Kidney (tissue), 14 donors: ENCODE data around the gene ITGA7. TPM values are rescaled to one million over a fixed set of nuclear protein-coding genes. Genes with fewer than 3 reads are reported as not detected.

ENCODE experiments used
- DNase-seq, 5 donors: peaks; one replicate each; pipeline ENCODE4 v3.0.0-alpha.2; 2013 to 2020
- FAIRE-seq: peaks from 2 replicates; lab custom pipeline; 2012; peaks lifted over from hg19 to GRCh38; lab: Jason Lieb, UNC
- H3K27ac ChIP-seq, 2 donors: one replicate each; pipeline ENCODE4 v1.7.0; 2013; ENCODE audit warnings: low read depth in 2 of 2, low read length in 2 of 2, inconsistent platforms in 1 of 2
- H3K27me3 ChIP-seq: one replicate; pipeline ENCODE4 v1.7.1; 2013; ENCODE audit warnings: low read length, inconsistent platforms; ENCODE audit not compliant: control insufficient read depth, insufficient read depth
- H3K36me3 ChIP-seq, 3 donors: one replicate each; pipeline versions ENCODE4 v1.7.0 to v1.7.1; 2013; ENCODE audit warnings: low read length in 3 of 3, control low read depth in 1 of 3, inconsistent platforms in 1 of 3; ENCODE audit not compliant: insufficient read depth in 3 of 3, control insufficient read depth in 2 of 3
- H3K4me1 ChIP-seq, 3 donors: one replicate each; pipeline versions ENCODE4 v1.7.0 to v1.7.1; 2013; ENCODE audit warnings: low read length in 3 of 3, inconsistent platforms in 1 of 3, low read depth in 1 of 3; ENCODE audit not compliant: control insufficient read depth in 2 of 3, insufficient read depth in 2 of 3
- H3K4me3 ChIP-seq, 3 donors: one replicate each; pipeline versions ENCODE4 v1.7.0 to v1.8.1; 2013; ENCODE audit warnings: low read length in 3 of 3, control low read depth in 1 of 3, inconsistent platforms in 1 of 3
- H3K9ac ChIP-seq, 3 donors: one replicate each; pipeline versions ENCODE4 v1.7.0 to v1.7.1; 2013; ENCODE audit warnings: low read length in 3 of 3, control low read depth in 1 of 3, inconsistent platforms in 1 of 3
- H3K9me3 ChIP-seq, 3 donors: one replicate each; pipeline versions ENCODE4 v1.7.0 to v1.7.1; 2013; ENCODE audit warnings: low read length in 3 of 3, control low read depth in 1 of 3, inconsistent platforms in 1 of 3; ENCODE audit not compliant: control insufficient read depth in 2 of 3, insufficient read depth in 1 of 3
- intact Hi-C: fragments of 100-400 bp; cut with DNase I; formaldehyde crosslinking; loops from one replicate; pipeline ENCODE4 v1.11.1; 2022
- polyA plus RNA-seq: library from polyadenylated mRNA; stranded (reverse); fragments of 350-450 nt; fragmentation: Illumina TruSeq; extraction: RNeasy Lipid Tissue Mini Kit (QIAGEN cat#74804); gene quantifications from one replicate; pipeline ENCODE4 v1.2.3, GENCODE V29; 2014; ENCODE audit warnings: low read depth, low replicate concordance; ENCODE audit not compliant: insufficient read depth
- total RNA-seq: library from RNA; stranded (reverse); fragmentation: NEBNext Ultra II Directional; extraction: Animal tissue kit (Norgen Biotek cat#: 25700); gene quantifications from one replicate; pipeline ENCODE4 v1.2.1, GENCODE V29; 2021
- TF ChIP-seq, protein P1 (sequence below): IDR thresholded peaks from 3 replicates; pipeline ENCODE4 v1.5.1; 2012; ENCODE audit warnings: mild to moderate bottlenecking, moderate library complexity, borderline replicate concordance; ENCODE audit not compliant: insufficient read depth; ENCODE audit errors: extremely low read depth
- donor health status: control.
- donor health status: control.
- donor health status: control.
- donor health status: control.
- donor health status: control.
- donor health status: DM: yes; HTN: yes; CAD: no.
- donor health status: Normal renal cell carcinoma (clear cell type).

Gene ITGA7
- total and polyA plus RNA-seq, 2 donors from 2014 or later, result 26.2 to 66.3 TPM

DNA sequence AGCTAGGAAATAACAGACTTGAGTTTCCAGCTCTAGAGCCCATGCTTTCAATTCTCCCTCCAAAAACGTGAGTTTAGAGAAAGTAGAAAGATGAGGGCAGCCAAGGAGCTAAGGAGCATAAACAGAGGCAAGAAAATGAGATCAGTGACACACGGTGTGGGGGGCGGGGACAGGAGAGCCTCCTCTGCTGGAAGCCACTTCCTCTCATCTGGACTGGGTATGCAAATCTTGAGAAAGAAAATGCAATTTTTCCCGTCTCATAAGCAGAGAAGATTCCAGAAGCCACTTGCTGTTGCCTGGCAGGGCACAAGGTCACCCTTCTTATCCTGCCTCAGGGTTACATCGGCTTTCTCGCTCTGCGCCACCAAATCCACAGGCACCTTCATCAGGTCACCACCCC lies 65.0 kb downstream of the ITGA7 start:
- H3K4me1 ChIP-seq, result no peaks in the 10 kb centered on the region
- H3K27ac ChIP-seq, result no peak overlapping the region
- intact Hi-C loops, result no loop called here
- no peaks in the 10 kb centered on the region for H3K36me3 ChIP-seq
- no peak overlapping the region for H3K4me3 ChIP-seq
- FAIRE-seq, result no peak
- no peak overlapping the region for H3K9ac ChIP-seq
- H3K9me3 ChIP-seq, result no peaks in the 10 kb centered on the region
- DNase-seq, result no peak
- no peaks in the 10 kb centered on the region for H3K27me3 ChIP-seq
- TF ChIP-seq, protein P1, sequence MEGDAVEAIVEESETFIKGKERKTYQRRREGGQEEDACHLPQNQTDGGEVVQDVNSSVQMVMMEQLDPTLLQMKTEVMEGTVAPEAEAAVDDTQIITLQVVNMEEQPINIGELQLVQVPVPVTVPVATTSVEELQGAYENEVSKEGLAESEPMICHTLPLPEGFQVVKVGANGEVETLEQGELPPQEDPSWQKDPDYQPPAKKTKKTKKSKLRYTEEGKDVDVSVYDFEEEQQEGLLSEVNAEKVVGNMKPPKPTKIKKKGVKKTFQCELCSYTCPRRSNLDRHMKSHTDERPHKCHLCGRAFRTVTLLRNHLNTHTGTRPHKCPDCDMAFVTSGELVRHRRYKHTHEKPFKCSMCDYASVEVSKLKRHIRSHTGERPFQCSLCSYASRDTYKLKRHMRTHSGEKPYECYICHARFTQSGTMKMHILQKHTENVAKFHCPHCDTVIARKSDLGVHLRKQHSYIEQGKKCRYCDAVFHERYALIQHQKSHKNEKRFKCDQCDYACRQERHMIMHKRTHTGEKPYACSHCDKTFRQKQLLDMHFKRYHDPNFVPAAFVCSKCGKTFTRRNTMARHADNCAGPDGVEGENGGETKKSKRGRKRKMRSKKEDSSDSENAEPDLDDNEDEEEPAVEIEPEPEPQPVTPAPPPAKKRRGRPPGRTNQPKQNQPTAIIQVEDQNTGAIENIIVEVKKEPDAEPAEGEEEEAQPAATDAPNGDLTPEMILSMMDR, result no peak

- intact Hi-C loops, result no loop called here
- Histone ChIP-seq H3K27ac (no peak overlapping the region), H3K9ac (no peak overlapping the region), H3K4me3 (no peak overlapping the region), H3K9me3 (no peaks in the 10 kb centered on the region), H3K36me3 (no peaks in the 10 kb centered on the region), H3K4me1 (no peaks in the 10 kb centered on the region), H3K27me3 (no peaks in the 10 kb centered on the region)
- TF ChIP-seq, protein P1, result no peak
- DNase-seq (no peak), FAIRE-seq (no peak)
Measured at GRCh38 chr12:55642267-55642666, 65.4 kb downstream of the ITGA7 start.

GRCh38 chr12:55641595-55641994 lies 66.1 kb downstream of the ITGA7 start:
- FAIRE-seq (no peak), DNase-seq (no peak)
- H3K36me3 ChIP-seq, result no peaks in the 10 kb centered on the region
- intact Hi-C loops, result no loop called here
- TF ChIP-seq, protein P1, result no peak
- no peak overlapping the region for H3K9ac ChIP-seq
- H3K9me3 ChIP-seq, result no peaks in the 10 kb centered on the region
- H3K4me1 ChIP-seq, result no peaks in the 10 kb centered on the region
- H3K4me3 ChIP-seq, result no peak overlapping the region
- no peak overlapping the region for H3K27ac ChIP-seq
- no peaks in the 10 kb centered on the region for H3K27me3 ChIP-seq

DNA sequence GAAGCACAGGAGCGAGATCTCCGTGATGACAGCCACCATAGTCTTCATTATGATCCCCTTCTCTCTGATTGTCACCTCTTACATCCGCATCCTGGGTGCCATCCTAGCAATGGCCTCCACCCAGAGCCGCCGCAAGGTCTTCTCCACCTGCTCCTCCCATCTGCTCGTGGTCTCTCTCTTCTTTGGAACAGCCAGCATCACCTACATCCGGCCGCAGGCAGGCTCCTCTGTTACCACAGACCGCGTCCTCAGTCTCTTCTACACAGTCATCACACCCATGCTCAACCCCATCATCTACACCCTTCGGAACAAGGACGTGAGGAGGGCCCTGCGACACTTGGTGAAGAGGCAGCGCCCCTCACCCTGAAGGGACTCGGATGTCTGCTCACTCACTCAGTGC lies 70.2 kb downstream of the ITGA7 start:
- H3K27me3 ChIP-seq, result no peaks in the 10 kb centered on the region
- H3K9me3 ChIP-seq, result no peaks in the 10 kb centered on the region
- no peak for DNase-seq
- H3K4me1 ChIP-seq, result no peaks in the 10 kb centered on the region
- H3K27ac ChIP-seq, result no peak overlapping the region
- TF ChIP-seq, protein P1, result no peak
- H3K4me3 ChIP-seq, result no peak overlapping the region
- intact Hi-C loops, result no loop called here
- H3K9ac ChIP-seq, result no peak overlapping the region
- no peak for FAIRE-seq
- no peaks in the 10 kb centered on the region for H3K36me3 ChIP-seq
